Stimulated activated memory B cell treated with anti-CD40 and anti-IgM and Interleukin-4, amounts not matched to agents 10 μg/mL and 1 μg/mL and 100 μg/mL, for 72 hours (primary cell): Measurements from ENCODE around the gene C1orf50.
A peak's percentile ranks its signal among the peaks of the same experiment; 100 is the strongest.

Experiments
- ATAC-seq: fragments of 150-1000 bp; cut with Tn5 transposase; 2 replicates; pipeline ENCODE4 v1.10.0; 2021
- H3K27ac Mint-ChIP-seq: one replicate; pipeline ENCODE4 v1.8.0; 2022; ENCODE audit warnings: mild to moderate bottlenecking, mixed read lengths
- H3K27me3 Mint-ChIP-seq: one replicate; pipeline ENCODE4 v1.8.0; 2022; ENCODE audit warnings: mixed read lengths
- H3K36me3 Mint-ChIP-seq: one replicate; pipeline ENCODE4 v1.8.0; 2022; ENCODE audit warnings: mixed read lengths
- H3K4me1 Mint-ChIP-seq: one replicate; pipeline ENCODE4 v1.8.0; 2022; ENCODE audit warnings: mixed read lengths
- H3K4me3 Mint-ChIP-seq: one replicate; pipeline ENCODE4 v1.8.0; 2022; ENCODE audit warnings: mild to moderate bottlenecking, moderate library complexity, mixed read lengths
- H3K9me3 Mint-ChIP-seq: one replicate; pipeline ENCODE4 v1.8.0; 2022; ENCODE audit warnings: mixed read lengths

C1orf50 gene

GRCh38 chr1:42765832-42766740, 963 bp upstream of the C1orf50 start:
- ATAC-seq = peak; percentile 59
- Mint-ChIP-seq H3K9me3 (no peaks in the 10 kb centered on the region), H3K4me3 (no peak overlapping the region), H3K36me3 (peaks cover 20% of the 10 kb centered on the region), H3K27me3 (no peaks in the 10 kb centered on the region), H3K4me1 (peaks cover 35% of the 10 kb centered on the region), H3K27ac (no peak overlapping the region)

- Mint-ChIP-seq H3K27me3 (no peaks in the 10 kb centered on the region), H3K4me1 (peaks cover 31% of the 10 kb centered on the region), H3K36me3 (peaks cover 20% of the 10 kb centered on the region), H3K4me3 (no peak overlapping the region), H3K27ac (no peak overlapping the region), H3K9me3 (no peaks in the 10 kb centered on the region)
- peak; percentile 49 for ATAC-seq
These were observed 506 bp downstream of the C1orf50 start for GRCh38 chr1:42767510-42768000.

DNA sequence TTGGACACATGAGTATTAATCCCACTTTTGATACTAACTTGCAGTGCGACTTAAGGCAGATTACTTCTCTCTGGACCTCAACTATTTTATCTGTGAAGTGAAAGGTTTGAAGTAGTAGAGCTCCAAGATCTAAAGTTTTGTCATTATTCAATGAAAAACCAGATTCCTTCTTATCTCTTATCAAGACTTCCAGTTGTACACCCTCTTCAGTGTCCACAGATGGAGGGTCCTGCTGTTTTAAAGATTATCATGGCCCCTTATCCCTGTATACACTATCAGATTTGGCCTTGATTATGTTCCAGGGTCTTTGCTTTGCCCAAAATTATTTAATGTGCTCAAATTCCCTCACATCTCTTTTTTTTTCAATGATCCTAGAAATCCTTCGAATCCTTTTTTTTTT, 1.1 kb downstream of the C1orf50 start:
- Mint-ChIP-seq H3K27ac (no peak overlapping the region), H3K36me3 (peaks cover 25% of the 10 kb centered on the region), H3K4me1 (peaks cover 29% of the 10 kb centered on the region), H3K9me3 (no peaks in the 10 kb centered on the region), H3K27me3 (no peaks in the 10 kb centered on the region), H3K4me3 (no peak overlapping the region)
- no peak for ATAC-seq

DNA sequence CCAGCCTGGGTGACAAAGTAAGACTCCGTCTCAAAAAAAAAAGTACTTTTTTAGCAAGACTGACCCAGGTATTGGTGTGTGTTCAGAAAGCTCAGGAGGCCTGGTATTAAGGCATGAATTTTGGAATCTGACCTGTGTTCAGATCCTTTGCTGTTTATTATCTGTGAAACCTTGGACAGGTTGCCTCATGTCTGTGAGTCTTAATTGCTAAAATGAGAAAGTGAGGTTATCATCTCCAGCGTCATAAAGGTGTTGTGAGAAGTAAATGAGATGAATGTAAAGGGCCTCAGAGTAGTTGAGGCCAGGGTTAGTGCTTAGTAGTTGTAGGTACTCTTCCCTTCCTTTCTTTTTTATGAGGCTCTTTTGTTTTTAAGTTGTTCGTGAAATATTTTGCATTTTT, 2.8 kb downstream of the C1orf50 start:
- Mint-ChIP-seq H3K4me3 (no peak overlapping the region), H3K27me3 (no peaks in the 10 kb centered on the region), H3K27ac (no peak overlapping the region), H3K4me1 (peaks cover 29% of the 10 kb centered on the region), H3K36me3 (peaks cover 29% of the 10 kb centered on the region), H3K9me3 (no peaks in the 10 kb centered on the region)
- ATAC-seq = no peak

DNA sequence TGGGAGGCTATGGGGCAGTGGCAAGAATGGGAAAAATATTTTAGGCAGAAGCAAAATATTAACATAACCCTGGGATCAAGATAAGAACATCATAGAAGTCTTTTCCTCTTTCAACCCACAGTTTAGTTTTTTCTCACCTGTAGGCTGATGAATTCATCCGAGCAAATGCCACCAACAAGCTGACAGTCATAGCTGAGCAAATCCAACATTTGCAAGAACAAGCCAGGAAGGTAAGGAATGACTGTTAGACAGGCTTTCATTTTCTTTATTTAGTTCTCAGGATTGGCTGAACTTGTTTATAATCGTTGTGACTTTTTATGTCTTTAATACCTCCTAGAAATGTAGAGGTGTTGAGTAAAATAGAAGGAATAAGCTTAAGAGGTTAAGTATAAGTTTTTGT, 6.4 kb downstream of the C1orf50 start:
- Mint-ChIP-seq H3K4me3 (no peak overlapping the region), H3K9me3 (no peaks in the 10 kb centered on the region), H3K4me1 (peaks cover 28% of the 10 kb centered on the region), H3K27ac (no peak overlapping the region), H3K36me3 (peaks cover 55% of the 10 kb centered on the region), H3K27me3 (no peaks in the 10 kb centered on the region)
- no peak for ATAC-seq

DNA sequence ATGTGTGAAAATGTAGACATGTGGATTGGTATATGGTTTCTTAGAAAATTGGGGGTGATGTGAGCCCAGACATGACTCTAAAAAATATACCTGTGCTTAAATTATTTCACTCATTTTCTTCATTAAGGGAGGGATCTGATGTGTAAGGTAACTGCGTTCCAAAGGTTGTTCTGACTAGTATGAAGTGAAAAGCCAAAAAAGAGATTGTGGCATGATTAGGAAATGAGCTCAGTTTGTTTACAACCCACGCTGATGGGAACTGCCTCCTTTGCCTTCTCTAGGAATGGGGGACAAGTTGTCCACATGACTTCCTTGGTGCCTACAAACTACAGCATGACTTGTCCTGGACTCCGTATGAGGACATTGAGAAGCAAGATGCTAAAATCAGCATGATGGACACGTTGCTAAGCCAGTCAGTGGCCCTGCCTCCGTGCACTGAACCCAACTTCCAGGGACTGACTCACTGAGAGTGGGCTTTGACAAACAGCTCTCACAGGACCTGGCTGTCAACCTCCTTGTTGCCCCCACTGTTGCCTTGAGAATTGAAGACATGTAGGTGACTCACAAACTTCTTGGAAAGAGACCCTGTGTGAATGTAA, 8.0 kb downstream of the C1orf50 start:
- no peak for ATAC-seq
- H3K36me3 Mint-ChIP-seq = peaks cover 54% of the 10 kb centered on the region
- H3K27ac Mint-ChIP-seq = no peak overlapping the region
- H3K9me3 Mint-ChIP-seq = no peaks in the 10 kb centered on the region
- no peak overlapping the region for H3K4me3 Mint-ChIP-seq
- H3K27me3 Mint-ChIP-seq = no peaks in the 10 kb centered on the region
- peaks cover 26% of the 10 kb centered on the region for H3K4me1 Mint-ChIP-seq

- Mint-ChIP-seq H3K27me3 (no peaks in the 10 kb centered on the region), H3K4me3 (no peak overlapping the region), H3K4me1 (peaks cover 17% of the 10 kb centered on the region), H3K36me3 (peaks cover 56% of the 10 kb centered on the region), H3K9me3 (no peaks in the 10 kb centered on the region), H3K27ac (no peak overlapping the region)
- no peak for ATAC-seq
These were observed 9.5 kb downstream of the C1orf50 start for GRCh38 chr1:42776502-42776901.

DNA sequence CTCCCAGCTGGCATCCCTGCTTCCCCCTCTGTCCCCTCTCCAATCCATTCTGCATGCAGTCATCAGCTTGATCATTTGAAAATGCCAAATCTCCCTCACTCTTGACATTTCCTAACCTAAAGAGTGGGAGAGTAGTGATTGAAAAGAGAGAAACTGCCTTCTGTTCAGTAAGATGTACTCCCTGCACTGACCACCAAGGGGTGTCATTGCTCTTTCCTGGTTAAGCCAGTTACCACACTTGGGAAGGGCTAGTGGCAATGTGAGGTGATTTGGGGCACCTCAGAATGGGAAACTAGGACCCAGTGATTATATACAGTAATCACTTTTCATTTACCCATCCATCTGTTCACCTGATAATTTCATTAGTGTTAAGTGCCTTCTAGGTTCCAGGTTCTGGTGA, 10.8 kb downstream of the C1orf50 start:
- no peak for ATAC-seq
- Mint-ChIP-seq H3K36me3 (peaks cover 59% of the 10 kb centered on the region), H3K27me3 (no peaks in the 10 kb centered on the region), H3K4me1 (peaks cover 17% of the 10 kb centered on the region), H3K27ac (no peak overlapping the region), H3K9me3 (no peaks in the 10 kb centered on the region), H3K4me3 (no peak overlapping the region)

DNA sequence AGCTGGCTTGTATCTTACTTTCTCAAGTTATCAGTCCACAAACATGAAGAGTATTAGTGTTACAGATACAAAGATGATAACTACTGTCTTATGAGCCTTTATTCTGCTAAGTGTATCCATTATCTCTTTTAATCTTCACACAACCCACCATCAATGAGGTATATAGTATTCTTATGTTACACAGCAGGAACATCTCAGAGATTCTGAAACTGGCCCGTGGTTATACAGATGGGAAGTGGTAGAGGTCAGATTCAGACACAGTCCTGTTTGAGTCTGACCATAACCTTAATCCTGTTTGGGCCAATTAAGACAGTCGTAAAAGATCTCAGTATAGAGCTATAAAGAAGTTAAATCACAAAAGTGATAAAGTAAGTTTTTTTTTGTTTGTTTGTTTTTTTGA, 12.7 kb downstream of the C1orf50 start:
- no peak overlapping the region for H3K27ac Mint-ChIP-seq
- no peak overlapping the region for H3K4me3 Mint-ChIP-seq
- H3K4me1 Mint-ChIP-seq = peaks cover 17% of the 10 kb centered on the region
- H3K27me3 Mint-ChIP-seq = no peaks in the 10 kb centered on the region
- no peaks in the 10 kb centered on the region for H3K9me3 Mint-ChIP-seq
- no peak for ATAC-seq
- H3K36me3 Mint-ChIP-seq = peaks cover 61% of the 10 kb centered on the region

DNA sequence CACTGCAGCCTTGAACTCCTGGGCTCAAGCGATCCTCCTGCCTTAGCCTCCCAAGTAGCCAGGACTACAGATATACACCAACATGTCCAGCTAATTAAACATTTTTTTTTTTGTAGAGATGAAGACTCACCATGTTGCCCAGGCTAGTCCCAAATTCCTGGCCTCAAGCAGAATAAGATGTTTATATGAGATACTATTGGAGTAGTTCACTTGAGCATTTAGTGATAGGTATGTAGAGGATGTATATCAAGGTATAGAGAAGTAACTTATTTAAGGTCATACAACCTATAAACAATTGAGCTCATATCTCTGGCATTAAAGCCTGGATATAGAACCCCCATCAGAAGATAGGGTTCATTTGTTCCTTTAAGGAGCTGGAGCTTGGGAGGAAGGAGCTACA, 13.1 kb downstream of the C1orf50 start:
- H3K27me3 Mint-ChIP-seq = peaks cover under 1% of the 10 kb centered on the region

DNA sequence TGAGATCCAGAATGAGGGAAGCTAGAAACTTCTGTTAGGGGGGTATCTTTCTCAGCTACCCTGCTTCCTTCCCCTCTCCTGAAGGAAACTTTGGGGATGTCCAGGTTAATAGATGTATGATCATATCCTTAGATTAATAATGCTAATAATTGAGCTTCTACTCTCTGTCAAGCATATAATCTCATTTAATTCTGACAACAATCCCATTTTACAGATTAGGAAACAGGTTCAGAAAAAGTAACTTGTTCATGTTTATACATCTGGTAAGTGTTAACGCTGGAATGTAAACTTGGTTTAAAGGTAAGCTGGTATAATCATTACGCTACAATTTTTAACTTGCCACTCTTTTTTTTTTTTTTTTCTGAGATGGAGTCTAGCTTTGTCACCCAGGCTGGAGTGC, 16.0 kb downstream of the C1orf50 start:
- Mint-ChIP-seq H3K36me3 (peaks cover 46% of the 10 kb centered on the region), H3K27ac (no peak overlapping the region), H3K4me1 (peaks cover 28% of the 10 kb centered on the region)

More for the DNA sequence above, 13.1 kb downstream of the C1orf50 start:
- ATAC-seq = no peak
- Mint-ChIP-seq H3K9me3 (no peaks in the 10 kb centered on the region), H3K4me1 (peaks cover 22% of the 10 kb centered on the region), H3K4me3 (no peak overlapping the region), H3K27ac (no peak overlapping the region), H3K36me3 (peaks cover 58% of the 10 kb centered on the region)

DNA sequence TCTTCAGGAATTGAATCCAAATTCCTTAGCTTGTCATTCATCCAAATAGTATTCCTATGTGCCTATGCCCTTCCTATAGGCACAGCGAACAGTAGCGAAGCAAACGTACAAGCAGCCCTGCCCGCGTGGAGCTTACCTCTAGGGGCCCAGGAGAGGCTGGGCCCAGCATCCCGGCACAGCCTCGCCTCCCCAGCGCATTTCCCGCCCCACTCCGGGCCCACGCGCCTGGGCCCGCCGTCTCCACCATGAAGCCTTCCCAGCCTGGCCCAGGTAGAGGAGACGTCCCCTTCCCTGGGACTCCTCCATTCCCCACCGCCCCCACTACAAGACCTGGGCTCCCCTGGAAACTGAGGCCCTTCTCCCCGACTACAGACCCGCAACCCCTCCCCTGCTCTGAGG, 17.5 kb downstream of the C1orf50 start:
- peak; percentile 35 for ATAC-seq
- peaks cover 20% of the 10 kb centered on the region for H3K4me1 Mint-ChIP-seq
- no peaks in the 10 kb centered on the region for H3K9me3 Mint-ChIP-seq
- peaks cover 12% of the 10 kb centered on the region for H3K27me3 Mint-ChIP-seq
- H3K4me3 Mint-ChIP-seq = no peak overlapping the region
- peaks cover 33% of the 10 kb centered on the region for H3K36me3 Mint-ChIP-seq
- H3K27ac Mint-ChIP-seq = no peak overlapping the region

More for the DNA sequence above, 16.0 kb downstream of the C1orf50 start:
- Mint-ChIP-seq H3K27me3 (peaks cover 12% of the 10 kb centered on the region), H3K4me3 (no peak overlapping the region), H3K9me3 (no peaks in the 10 kb centered on the region)
- ATAC-seq = no peak

- Mint-ChIP-seq H3K36me3 (peaks cover 33% of the 10 kb centered on the region), H3K4me3 (peak within 1 kb of the TSS; percentile 53), H3K9me3 (no peaks in the 10 kb centered on the region), H3K27ac (peak within 1 kb of the TSS; percentile 26), H3K27me3 (peaks cover 12% of the 10 kb centered on the region), H3K4me1 (peaks cover 15% of the 10 kb centered on the region)
- peak; percentile 35 for ATAC-seq
These were observed 18.1 kb downstream of the C1orf50 start, which contains the start of gene TMEM269 for GRCh38 chr1:42784946-42785693. Gene TMEM269, plus strand, starts transcription at chr1:42784991. Its CDS starts 4,903 bp downstream, at chr1:42789894.

- H3K4me1 Mint-ChIP-seq = peaks cover 15% of the 10 kb centered on the region
- H3K4me3 Mint-ChIP-seq = peak overlapping the region; percentile 53
- peaks cover 25% of the 10 kb centered on the region for H3K36me3 Mint-ChIP-seq
- H3K27ac Mint-ChIP-seq = no peak overlapping the region
- ATAC-seq = no peak
- peaks cover 12% of the 10 kb centered on the region for H3K27me3 Mint-ChIP-seq
- H3K9me3 Mint-ChIP-seq = no peaks in the 10 kb centered on the region
These were observed 19.0 kb downstream of the C1orf50 start for GRCh38 chr1:42786097-42786496.

- Mint-ChIP-seq H3K4me1 (peaks cover 15% of the 10 kb centered on the region), H3K9me3 (no peaks in the 10 kb centered on the region), H3K4me3 (no peak overlapping the region), H3K27ac (no peak overlapping the region), H3K36me3 (peaks cover 17% of the 10 kb centered on the region), H3K27me3 (peaks cover 12% of the 10 kb centered on the region)
- no peak for ATAC-seq
These were observed 21.0 kb downstream of the C1orf50 start for GRCh38 chr1:42788021-42788420.
